GM13977 (cell line): Measurements from ENCODE around the gene ABCC1.

Experiments used
- DNase-seq: peaks from one replicate; pipeline ENCODE4 v3.0.0; 2012; ENCODE audit warnings: low spot score
- CTCF ChIP-seq: IDR thresholded peaks from 2 replicates; pipeline ENCODE4 v1.5.1; 2012; ENCODE audit warnings: mild to moderate bottlenecking, control low read depth; ENCODE audit not compliant: insufficient read depth; ENCODE audit errors: extremely low read depth, missing control alignments
- in situ Hi-C: fragments of 300-500 bp; cut with MboI; formaldehyde crosslinking; loops from one replicate; pipeline ENCODE4 v1.12.0; 2022; ENCODE audit warnings: low sequenced_read_pairs, low pct_unique_long_range_greater_than_20kb, mixed read lengths, inconsistent platforms; ENCODE audit not compliant: unreplicated experiment

ABCC1 gene

GRCh38 chr16:16016388-16016964 lies 67.1 kb downstream of the ABCC1 start:
- in situ Hi-C loops = loop anchor here (25.0 kb wide), 1 partner anchor 129 kb away; the partner anchor contains the start of gene CEP20
- TF ChIP-seq CTCF = no peak
- no peak for DNase-seq

GRCh38 chr16:16017812-16018211 lies 68.4 kb downstream of the ABCC1 start:
- DNase-seq = no peak
- in situ Hi-C loops = loop anchor here (25.0 kb wide), 1 partner anchor 131 kb away; the partner anchor contains the start of gene CEP20

GRCh38 chr16:16018705-16019104 lies 69.3 kb downstream of the ABCC1 start:
- in situ Hi-C loops = loop anchor here (25.0 kb wide), 1 partner anchor 131 kb away; the partner anchor contains the start of gene CEP20
- DNase-seq = no peak

More at GRCh38 chr16:16017812-16018211, 68.4 kb downstream of the ABCC1 start:
- TF ChIP-seq CTCF = no peak

GRCh38 chr16:16019488-16019887 lies 70.1 kb downstream of the ABCC1 start:
- no peak for DNase-seq
- TF ChIP-seq CTCF = no peak

More at GRCh38 chr16:16018705-16019104, 69.3 kb downstream of the ABCC1 start:
- TF ChIP-seq CTCF = no peak

GRCh38 chr16:16020291-16020690 lies 70.9 kb downstream of the ABCC1 start:
- in situ Hi-C loops = loop anchor here (25.0 kb wide), 1 partner anchor 133 kb away; the partner anchor contains the start of gene CEP20

More at GRCh38 chr16:16019488-16019887, 70.1 kb downstream of the ABCC1 start:
- in situ Hi-C loops = loop anchor here (25.0 kb wide), 1 partner anchor 132 kb away; the partner anchor contains the start of gene CEP20

GRCh38 chr16:16021020-16021419 lies 71.6 kb downstream of the ABCC1 start:
- TF ChIP-seq CTCF = no peak
- no peak for DNase-seq
- in situ Hi-C loops = loop anchor here (25.0 kb wide), 1 partner anchor 134 kb away; the partner anchor contains the start of gene CEP20

More at GRCh38 chr16:16020291-16020690, 70.9 kb downstream of the ABCC1 start:
- DNase-seq = no peak
- no peak for TF ChIP-seq CTCF
